Measurements from ENCODE around the gene TGFBR3.
A peak's percentile ranks its signal among the peaks of the same experiment; 100 is the strongest.

TGFBR3 gene

GRCh38 chr1:91816031-91816430, 69.9 kb downstream of the TGFBR3 start:
- FAIRE-seq (no peak), DNase-seq (ENCODE audit: insufficient read length) (no peak)
- TF ChIP-seq POLR2AphosphoS5 (IDR thresholded peaks at IDR 0.05; ENCODE audit: low read depth, low read length), result no peak
- no peak for TF ChIP-seq POLR2A (IDR thresholded peaks at IDR 0.05; ENCODE audit: low read depth, low read length)
- no peak for TF ChIP-seq TAF1 (IDR thresholded peaks at IDR 0.05; ENCODE audit: borderline replicate concordance, low read depth, low read length)

GRCh38 chr1:91814448-91814847, 71.5 kb downstream of the TGFBR3 start:
- TF ChIP-seq TAF1 (IDR thresholded peaks at IDR 0.05; ENCODE audit: borderline replicate concordance, low read depth, low read length) (no peak), POLR2A (IDR thresholded peaks at IDR 0.05; ENCODE audit: low read depth, low read length) (no peak), POLR2AphosphoS5 (IDR thresholded peaks at IDR 0.05; ENCODE audit: low read depth, low read length) (no peak)
- no peak for FAIRE-seq
- DNase-seq (ENCODE audit: insufficient read length), result no peak

DNA sequence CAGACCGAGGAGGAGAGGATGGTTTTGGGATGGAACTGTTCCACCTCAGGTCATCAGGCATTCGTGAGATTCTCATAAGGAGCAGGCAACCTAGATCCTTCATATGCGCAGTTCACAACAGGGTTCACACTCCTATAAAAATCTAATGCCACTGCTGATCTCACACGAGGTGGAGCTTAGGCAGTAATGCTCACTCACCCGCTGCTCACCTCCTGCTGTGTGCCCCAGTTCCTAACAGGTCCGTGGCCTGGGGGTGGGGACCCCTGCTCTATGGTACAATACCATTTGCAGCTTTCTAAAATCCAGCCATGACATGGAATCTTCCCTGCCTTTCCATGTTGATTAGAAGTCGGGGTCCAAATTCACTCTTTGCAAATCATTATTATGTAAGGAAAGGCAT, 72.1 kb downstream of the TGFBR3 start:
- DNase-seq (ENCODE audit: insufficient read length) (no peak), FAIRE-seq (peak; percentile 9)
- TF ChIP-seq POLR2A (IDR thresholded peaks at IDR 0.05; ENCODE audit: low read depth, low read length) (no peak), POLR2AphosphoS5 (IDR thresholded peaks at IDR 0.05; ENCODE audit: low read depth, low read length) (no peak), TAF1 (IDR thresholded peaks at IDR 0.05; ENCODE audit: borderline replicate concordance, low read depth, low read length) (no peak)

DNA sequence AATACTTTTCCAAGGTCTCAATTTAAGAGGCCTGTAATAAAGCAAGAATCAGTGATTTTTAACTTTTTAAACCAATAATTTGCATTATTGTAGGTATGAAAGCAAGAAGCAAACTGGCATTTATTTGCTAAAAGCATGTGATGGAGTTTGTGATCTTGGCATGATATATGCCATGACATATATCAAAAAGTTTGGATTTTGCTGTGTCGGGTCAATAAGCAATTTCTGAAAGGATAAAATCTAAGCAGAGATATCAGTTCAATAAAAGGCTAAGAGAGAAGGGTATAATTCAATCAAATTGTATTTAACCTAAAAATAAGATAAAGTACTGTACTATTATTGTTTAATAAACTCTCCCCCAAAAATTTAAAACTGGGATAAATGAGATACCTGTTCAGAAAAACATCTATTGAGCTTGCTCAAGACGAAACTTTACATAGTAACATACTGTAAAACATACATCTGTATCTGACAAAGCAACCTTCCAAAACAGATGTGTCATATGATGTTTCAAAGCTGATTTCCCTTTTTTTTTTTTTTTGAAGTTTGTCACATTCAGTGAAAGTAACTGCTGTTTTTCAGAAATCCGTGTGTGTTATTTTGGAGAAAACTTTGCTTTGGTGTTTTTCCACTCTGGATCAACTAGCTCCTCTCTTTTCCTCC, 74.5 kb downstream of the TGFBR3 start:
- DNase-seq (ENCODE audit: insufficient read length) (no peak), FAIRE-seq (no peak)
- no peak for TF ChIP-seq TAF1 (IDR thresholded peaks at IDR 0.05; ENCODE audit: borderline replicate concordance, low read depth, low read length)
- no peak for TF ChIP-seq POLR2A (IDR thresholded peaks at IDR 0.05; ENCODE audit: low read depth, low read length)
- no peak for TF ChIP-seq POLR2AphosphoS5 (IDR thresholded peaks at IDR 0.05; ENCODE audit: low read depth, low read length)

GRCh38 chr1:91809317-91809716, 76.6 kb downstream of the TGFBR3 start:
- TF ChIP-seq POLR2A (IDR thresholded peaks at IDR 0.05; ENCODE audit: low read depth, low read length) (no peak), POLR2AphosphoS5 (IDR thresholded peaks at IDR 0.05; ENCODE audit: low read depth, low read length) (no peak), TAF1 (IDR thresholded peaks at IDR 0.05; ENCODE audit: borderline replicate concordance, low read depth, low read length) (no peak)
- peak; percentile 51 for FAIRE-seq
- no peak for DNase-seq (ENCODE audit: insufficient read length)

DNA sequence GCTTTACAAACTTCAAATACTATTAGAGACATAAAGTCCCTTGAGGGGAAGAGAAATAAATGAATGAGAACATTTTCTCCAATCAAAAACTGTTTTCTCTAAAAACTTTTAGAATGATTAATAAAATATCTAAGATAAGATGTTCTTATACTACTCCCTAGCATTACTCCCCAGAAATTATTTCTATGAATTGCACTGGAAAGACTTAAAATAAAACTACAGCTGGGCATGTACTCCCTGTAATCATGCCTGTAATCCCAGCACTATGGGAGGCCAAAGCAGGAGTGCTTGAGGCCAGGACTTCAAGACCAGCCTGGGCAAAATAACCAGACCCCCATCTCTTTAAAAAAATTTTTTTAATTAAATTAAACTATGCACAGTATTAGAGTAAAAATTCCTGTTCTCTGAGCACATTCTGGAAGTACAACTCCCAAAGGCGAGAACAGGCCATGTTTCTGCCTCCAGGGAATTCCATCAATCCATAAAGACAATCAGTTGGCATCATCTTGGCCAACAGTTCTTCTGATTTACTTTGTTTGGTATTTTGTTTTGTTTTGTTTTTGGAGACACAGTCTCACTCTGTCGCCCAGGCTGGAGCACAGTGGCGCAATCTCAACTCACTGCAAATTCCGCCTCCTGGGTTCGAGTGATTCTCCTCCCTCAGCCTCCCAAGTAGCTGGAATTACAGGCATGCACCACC, 77.9 kb downstream of the TGFBR3 start:
- no peak for FAIRE-seq
- no peak for TF ChIP-seq POLR2AphosphoS5 (IDR thresholded peaks at IDR 0.05; ENCODE audit: low read depth, low read length)
- no peak for TF ChIP-seq TAF1 (IDR thresholded peaks at IDR 0.05; ENCODE audit: borderline replicate concordance, low read depth, low read length)
- no peak for TF ChIP-seq POLR2A (IDR thresholded peaks at IDR 0.05; ENCODE audit: low read depth, low read length)
- no peak for DNase-seq (ENCODE audit: insufficient read length)

- no peak for TF ChIP-seq POLR2A (IDR thresholded peaks at IDR 0.05; ENCODE audit: low read depth, low read length)
- no peak for TF ChIP-seq POLR2AphosphoS5 (IDR thresholded peaks at IDR 0.05; ENCODE audit: low read depth, low read length)
- no peak for TF ChIP-seq TAF1 (IDR thresholded peaks at IDR 0.05; ENCODE audit: borderline replicate concordance, low read depth, low read length)
- FAIRE-seq (no peak), DNase-seq (ENCODE audit: insufficient read length) (no peak)
These were observed 78.9 kb downstream of the TGFBR3 start for GRCh38 chr1:91806769-91807700.

GRCh38 chr1:91806181-91806768, 79.7 kb downstream of the TGFBR3 start:
- no peak for TF ChIP-seq TAF1 (IDR thresholded peaks at IDR 0.05; ENCODE audit: borderline replicate concordance, low read depth, low read length)
- no peak for TF ChIP-seq POLR2A (IDR thresholded peaks at IDR 0.05; ENCODE audit: low read depth, low read length)
- TF ChIP-seq POLR2AphosphoS5 (IDR thresholded peaks at IDR 0.05; ENCODE audit: low read depth, low read length), result no peak
- no peak for DNase-seq (ENCODE audit: insufficient read length)
- no peak for FAIRE-seq

DNA sequence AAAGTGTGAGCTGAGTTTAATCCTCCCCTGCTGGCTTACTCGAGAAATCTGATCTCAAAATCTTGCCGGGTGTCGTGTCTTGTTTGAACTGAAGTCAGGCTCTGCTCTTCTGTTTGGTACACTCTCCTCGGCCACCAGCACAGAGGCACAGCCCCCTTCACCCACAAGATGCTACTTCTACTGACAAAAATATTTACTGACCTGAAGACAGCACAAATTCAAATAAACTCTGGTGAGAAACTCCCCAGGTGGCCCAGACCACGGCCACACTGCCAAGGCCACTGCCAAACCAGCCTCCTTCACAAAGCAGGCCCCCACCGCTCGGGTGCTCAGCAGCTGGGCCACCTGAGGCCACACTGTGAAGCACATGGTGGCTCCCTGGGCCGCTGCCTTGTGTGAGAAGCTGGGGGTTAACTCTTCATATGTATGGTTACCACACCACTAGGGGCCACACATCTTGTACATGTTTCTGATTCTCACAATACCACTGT, 80.6 kb downstream of the TGFBR3 start:
- TF ChIP-seq POLR2AphosphoS5 (IDR thresholded peaks at IDR 0.05; ENCODE audit: low read depth, low read length) (no peak), TAF1 (IDR thresholded peaks at IDR 0.05; ENCODE audit: borderline replicate concordance, low read depth, low read length) (no peak), POLR2A (IDR thresholded peaks at IDR 0.05; ENCODE audit: low read depth, low read length) (no peak)
- FAIRE-seq, result no peak
- no peak for DNase-seq (ENCODE audit: insufficient read length)

- TF ChIP-seq POLR2A (IDR thresholded peaks at IDR 0.05; ENCODE audit: low read depth, low read length) (no peak), TAF1 (IDR thresholded peaks at IDR 0.05; ENCODE audit: borderline replicate concordance, low read depth, low read length) (no peak), POLR2AphosphoS5 (IDR thresholded peaks at IDR 0.05; ENCODE audit: low read depth, low read length) (no peak)
- FAIRE-seq, result no peak
These were observed 81.4 kb downstream of the TGFBR3 start for GRCh38 chr1:91804546-91805023.

More at GRCh38 chr1:91804546-91805023, 81.4 kb downstream of the TGFBR3 start:
- DNase-seq (ENCODE audit: insufficient read length), result no peak
